Chondrocyte (in vitro differentiated cells): Measurements from ENCODE around the gene SFT2D1. TPM values are rescaled to one million over a fixed set of nuclear protein-coding genes. Genes with fewer than 3 reads are reported as not detected.

Experiments
- DNase-seq: peaks from one replicate; pipeline ENCODE4 v3.0.0; 2021; ENCODE audit warnings: mixed read lengths, low spot score
- H3K27ac Mint-ChIP-seq: one replicate; pipeline ENCODE4 v1.8.0; 2021; ENCODE audit warnings: mild to moderate bottlenecking, moderate library complexity, mixed read lengths; ENCODE audit not compliant: unreplicated experiment
- H3K27me3 Mint-ChIP-seq: 2 replicates; pipeline ENCODE4 v1.8.0; 2021; ENCODE audit warnings: low read depth, mixed read lengths
- H3K36me3 Mint-ChIP-seq: 2 replicates; pipeline ENCODE4 v1.8.0; 2021; ENCODE audit warnings: low read depth, mixed read lengths
- H3K4me1 Mint-ChIP-seq: 2 replicates; pipeline ENCODE4 v1.8.0; 2021; ENCODE audit warnings: low read depth, mild to moderate bottlenecking, mixed read lengths
- H3K4me3 Mint-ChIP-seq: one replicate; pipeline ENCODE4 v1.8.0; 2021; ENCODE audit warnings: mild to moderate bottlenecking, moderate library complexity, mixed read lengths; ENCODE audit not compliant: unreplicated experiment
- H3K9me3 Mint-ChIP-seq: 2 replicates; pipeline ENCODE4 v1.8.0; 2021; ENCODE audit warnings: low read depth, mixed read lengths
- CTCF ChIP-seq: fragments of 200-600 bp; sonication (generic); IDR thresholded peaks from 2 replicates; pipeline ENCODE4 v1.5.0; 2021; ENCODE audit warnings: antibody characterized with exemption, mild to moderate bottlenecking, moderate library complexity
- total RNA-seq: library from RNA; stranded (reverse); gene quantifications from 3 replicates; pipeline ENCODE4 v1.2.1, GENCODE V29; 2021

SFT2D1 gene
- total RNA-seq, 1 donor from 2014 or later, result 30.0 TPM

DNA sequence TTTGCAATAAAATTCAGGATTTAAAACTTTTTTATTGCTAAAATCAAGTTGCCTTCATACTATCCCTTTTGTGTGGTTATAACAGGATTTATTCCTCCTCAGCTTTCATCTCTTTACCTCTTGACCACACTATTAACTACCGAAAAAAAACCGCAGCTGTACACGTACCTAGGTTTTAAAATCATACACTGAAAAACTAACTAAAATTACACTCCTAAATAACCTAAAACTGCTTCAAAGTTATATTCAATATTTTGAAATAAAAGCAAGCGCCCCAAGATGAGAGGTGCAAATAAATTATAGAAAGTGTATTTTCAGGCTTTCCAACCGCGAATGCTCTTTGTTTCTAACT is 39.0 kb upstream of the SFT2D1 start:
- TF ChIP-seq CTCF, result no peak
- Mint-ChIP-seq H3K27me3 (no peaks in the 10 kb centered on the region), H3K9me3 (no peaks in the 10 kb centered on the region), H3K4me3 (peak overlapping the region; percentile 84), H3K4me1 (peaks cover 14% of the 10 kb centered on the region), H3K27ac (peak overlapping the region; percentile 55), H3K36me3 (no peaks in the 10 kb centered on the region)
- no peak for DNase-seq

- DNase-seq, result no peak
- no peak overlapping the region for H3K4me3 Mint-ChIP-seq
- no peak for TF ChIP-seq CTCF
These were observed 37.5 kb upstream of the SFT2D1 start for GRCh38 chr6:166379800-166380199.

DNA sequence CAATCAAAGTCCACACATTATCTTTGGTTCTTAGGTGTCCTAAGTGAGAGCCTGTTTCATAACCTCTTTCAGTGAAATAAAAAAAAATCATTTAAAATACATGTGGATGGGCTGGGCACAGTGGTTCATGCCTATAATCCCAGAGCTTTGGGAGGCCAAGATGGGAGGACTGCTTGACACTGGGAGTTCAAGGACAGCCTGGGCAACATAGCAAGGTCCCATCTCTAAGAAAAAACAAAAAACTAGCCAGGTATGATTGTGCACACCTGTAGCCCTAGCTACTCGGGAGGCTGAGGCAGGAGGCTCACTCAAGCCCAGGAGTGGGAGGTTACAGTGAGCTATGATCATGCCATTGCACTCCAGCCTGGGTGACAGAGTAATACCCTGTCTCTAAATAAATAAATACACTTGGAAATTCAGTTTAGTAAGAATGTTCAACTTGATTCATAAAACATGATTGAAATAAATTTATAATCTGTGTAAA is 36.8 kb upstream of the SFT2D1 start:
- no peaks in the 10 kb centered on the region for H3K27me3 Mint-ChIP-seq
- H3K4me1 Mint-ChIP-seq, result peaks cover 12% of the 10 kb centered on the region
- TF ChIP-seq CTCF, result no peak
- H3K9me3 Mint-ChIP-seq, result no peaks in the 10 kb centered on the region
- H3K4me3 Mint-ChIP-seq, result no peak overlapping the region
- no peak for DNase-seq
- H3K36me3 Mint-ChIP-seq, result no peaks in the 10 kb centered on the region
- no peak overlapping the region for H3K27ac Mint-ChIP-seq

More at GRCh38 chr6:166379800-166380199, 37.5 kb upstream of the SFT2D1 start:
- no peak overlapping the region for H3K27ac Mint-ChIP-seq
- no peaks in the 10 kb centered on the region for H3K9me3 Mint-ChIP-seq
- H3K36me3 Mint-ChIP-seq, result no peaks in the 10 kb centered on the region
- H3K27me3 Mint-ChIP-seq, result no peaks in the 10 kb centered on the region
- H3K4me1 Mint-ChIP-seq, result peaks cover 14% of the 10 kb centered on the region

- no peaks in the 10 kb centered on the region for H3K27me3 Mint-ChIP-seq
- peaks cover 12% of the 10 kb centered on the region for H3K4me1 Mint-ChIP-seq
- no peak for DNase-seq
- H3K9me3 Mint-ChIP-seq, result no peaks in the 10 kb centered on the region
- H3K4me3 Mint-ChIP-seq, result no peak overlapping the region
- TF ChIP-seq CTCF, result no peak
- H3K27ac Mint-ChIP-seq, result no peak overlapping the region
- H3K36me3 Mint-ChIP-seq, result no peaks in the 10 kb centered on the region
These were observed 35.4 kb upstream of the SFT2D1 start for GRCh38 chr6:166377721-166378120.

DNA sequence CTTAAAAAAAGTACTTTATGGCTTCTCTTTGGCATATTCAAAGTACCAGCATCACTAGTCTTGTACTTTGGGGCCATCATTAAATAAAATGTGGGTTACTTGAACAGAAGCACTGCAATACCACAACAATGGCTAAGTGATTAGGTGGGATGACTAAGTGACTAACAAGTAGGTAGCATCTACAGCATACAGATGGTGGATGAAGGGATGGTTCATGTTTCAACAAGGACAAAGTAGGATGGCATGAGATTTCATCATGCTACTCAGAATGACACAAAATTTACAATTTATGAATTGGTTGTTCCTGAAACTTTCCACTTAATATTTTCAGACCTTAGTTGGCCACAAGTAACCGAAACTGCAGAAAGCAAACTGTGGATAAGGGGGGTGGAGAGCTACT is 32.7 kb upstream of the SFT2D1 start:
- H3K4me3 Mint-ChIP-seq, result no peak overlapping the region
- H3K4me1 Mint-ChIP-seq, result peaks cover 3% of the 10 kb centered on the region
- no peaks in the 10 kb centered on the region for H3K36me3 Mint-ChIP-seq
- H3K27me3 Mint-ChIP-seq, result no peaks in the 10 kb centered on the region
- no peak for DNase-seq
- peak overlapping the region; percentile 6 for H3K27ac Mint-ChIP-seq
- TF ChIP-seq CTCF, result no peak
- no peaks in the 10 kb centered on the region for H3K9me3 Mint-ChIP-seq
